Mesenchymal stem cell (in vitro differentiated cells and primary cell): ENCODE results near the gene KCNG2.

Experiments used
- DNase-seq: peaks from one replicate; pipeline ENCODE4 v3.0.0-alpha.2; 2013
- H2AFZ ChIP-seq: one replicate; pipeline ENCODE4 v1.6.1; 2013; ENCODE audit warnings: low read depth, mild to moderate bottlenecking, control low read depth, inconsistent platforms, low read length, moderate library complexity
- H2AK5ac ChIP-seq: 2 replicates; pipeline ENCODE4 v1.6.1; 2013; ENCODE audit warnings: low read length, moderate library complexity, mild to moderate bottlenecking, inconsistent platforms; ENCODE audit not compliant: severe bottlenecking
- H2BK120ac ChIP-seq: one replicate; pipeline ENCODE4 v1.6.1; 2013; ENCODE audit warnings: low read depth, mild to moderate bottlenecking, inconsistent platforms, low read length, moderate library complexity
- H2BK12ac ChIP-seq, 2 experiments: one replicate each; pipeline ENCODE4 v1.6.1; 2013; ENCODE audit warnings: inconsistent platforms in 2 of 2, low read length in 2 of 2, mild to moderate bottlenecking in 2 of 2, moderate library complexity in 2 of 2, control low read depth in 1 of 2
- H2BK15ac ChIP-seq: one replicate; pipeline ENCODE4 v1.6.1; 2013; ENCODE audit warnings: mild to moderate bottlenecking, low read depth, inconsistent platforms; ENCODE audit not compliant: poor library complexity, severe bottlenecking
- H2BK5ac ChIP-seq: 2 replicates; pipeline ENCODE4 v1.6.1; 2013; ENCODE audit warnings: low read depth, mild to moderate bottlenecking, low read length, control low read depth, inconsistent platforms; ENCODE audit not compliant: poor library complexity, severe bottlenecking
- H3K14ac ChIP-seq, 2 experiments: one replicate each; pipeline ENCODE4 v1.6.1; 2013; ENCODE audit warnings: inconsistent platforms in 2 of 2, low read length in 2 of 2, control low read depth in 1 of 2, mild to moderate bottlenecking in 1 of 2, moderate library complexity in 1 of 2
- H3K18ac ChIP-seq, 2 experiments: one replicate each; pipeline ENCODE4 v1.6.1; 2013; ENCODE audit warnings: inconsistent platforms in 2 of 2, low read length in 2 of 2, control low read depth in 1 of 2, low read depth in 1 of 2, mild to moderate bottlenecking in 1 of 2
- H3K23ac ChIP-seq, 2 experiments: one replicate each; pipeline ENCODE4 v1.6.1; 2013; ENCODE audit warnings: inconsistent platforms in 2 of 2, low read length in 2 of 2, mild to moderate bottlenecking in 2 of 2, moderate library complexity in 2 of 2, control low read depth in 1 of 2
- H3K27ac ChIP-seq: 2 replicates; pipeline ENCODE4 v1.5.1; 2013; ENCODE audit warnings: mild to moderate bottlenecking, moderate library complexity, low read length, control low read depth, inconsistent platforms; ENCODE audit not compliant: poor library complexity, severe bottlenecking
- H3K27me3 ChIP-seq, 2 experiments: 2 replicates each; pipeline versions ENCODE4 v1.6.1 to v1.7.0; 2013; ENCODE audit warnings: low read length in 2 of 2, mild to moderate bottlenecking in 2 of 2, moderate library complexity in 2 of 2, control low read depth in 1 of 2, inconsistent platforms in 1 of 2; ENCODE audit not compliant: control insufficient read depth in 1 of 2, insufficient read depth in 1 of 2
- H3K36me3 ChIP-seq, 2 experiments: 2 replicates each; pipeline versions ENCODE4 v1.6.1 to v1.7.0; 2013; ENCODE audit warnings: low read length in 2 of 2, control low read depth in 1 of 2, inconsistent platforms in 1 of 2, low read depth in 1 of 2, mild to moderate bottlenecking in 1 of 2; ENCODE audit not compliant: insufficient read depth in 2 of 2, control insufficient read depth in 1 of 2
- H3K4ac ChIP-seq, 2 experiments: one replicate each; pipeline ENCODE4 v1.6.1; 2013; ENCODE audit warnings: inconsistent platforms in 2 of 2, low read length in 2 of 2, mild to moderate bottlenecking in 2 of 2, moderate library complexity in 2 of 2, control low read depth in 1 of 2, low read depth in 1 of 2
- H3K4me1 ChIP-seq: 2 replicates; pipeline ENCODE4 v1.6.1; 2013; ENCODE audit warnings: low read depth, low read length, control low read depth; ENCODE audit not compliant: control insufficient read depth, insufficient read depth
- H3K4me2 ChIP-seq: 2 replicates; pipeline ENCODE4 v1.6.1; 2013; ENCODE audit warnings: low read length, mild to moderate bottlenecking, inconsistent platforms; ENCODE audit not compliant: poor library complexity, severe bottlenecking
- H3K4me3 ChIP-seq, 2 experiments: 2 replicates each; pipeline versions ENCODE4 v1.5.1 to v1.7.0; 2013; ENCODE audit warnings: low read length in 2 of 2, mild to moderate bottlenecking in 2 of 2, control low read depth in 1 of 2, low read depth in 1 of 2; ENCODE audit not compliant: insufficient read depth in 1 of 2
- H3K79me1 ChIP-seq: replicated peaks from 2 replicates; pipeline ENCODE4 v1.6.1; 2013; ENCODE audit warnings: mild to moderate bottlenecking, control low read depth, low read length, inconsistent platforms; ENCODE audit not compliant: poor library complexity, severe bottlenecking
- H3K9ac ChIP-seq: 2 replicates; pipeline ENCODE4 v1.7.0; 2013; ENCODE audit warnings: mild to moderate bottlenecking, low read length, moderate library complexity
- H3K9me3 ChIP-seq: 2 replicates; pipeline ENCODE4 v1.7.0; 2013; ENCODE audit warnings: mild to moderate bottlenecking, low read length; ENCODE audit not compliant: control insufficient read depth
- H4K8ac ChIP-seq: one replicate; pipeline ENCODE4 v1.6.1; 2013; ENCODE audit warnings: inconsistent platforms, mild to moderate bottlenecking, low read length, moderate library complexity
- H4K91ac ChIP-seq: one replicate; pipeline ENCODE4 v1.6.1; 2013; ENCODE audit warnings: mild to moderate bottlenecking, low read length, inconsistent platforms
- WGBS: methylation state at CpG from one replicate; pipeline ENCODE4 v1.1.7; 2013; ENCODE audit warnings: mixed read lengths; 5-methylcytosine and 5-hydroxymethylcytosine counted together

Gene KCNG2

DNA sequence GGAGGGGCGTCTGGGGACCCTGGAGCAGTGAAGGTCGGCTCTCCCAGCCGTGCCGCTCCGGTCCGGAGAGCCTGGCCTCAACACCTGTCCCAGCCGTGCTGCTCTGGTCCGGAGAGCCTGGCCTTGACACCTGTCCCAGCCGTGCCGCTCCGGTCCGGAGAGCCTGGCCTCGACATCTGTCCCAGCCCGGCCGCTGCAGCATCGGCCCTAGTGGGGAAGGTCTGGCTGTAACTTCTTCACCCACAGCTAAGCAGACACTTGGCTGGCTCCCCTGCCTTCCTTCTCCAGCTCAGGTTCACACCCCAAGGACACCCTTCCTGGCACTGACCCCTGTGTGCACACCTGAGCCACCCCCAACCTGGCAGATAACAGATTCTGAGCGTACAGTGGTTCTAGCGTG, 4.6 kb downstream of the KCNG2 start:
- peaks cover 27 to 49% of the 10 kb centered on the region in 2 experiments for H3K27me3 ChIP-seq
- no peak overlapping the region for H3K27ac ChIP-seq
- H3K4me1 ChIP-seq, result peaks cover 12% of the 10 kb centered on the region
- no peak overlapping the region for H3K9ac ChIP-seq
- H3K4me3 ChIP-seq, result no peak overlapping the region
- H3K18ac ChIP-seq, result no peak overlapping the region
- no peak overlapping the region for H3K23ac ChIP-seq
- no peak overlapping the region for H3K4ac ChIP-seq
- H3K79me1 ChIP-seq, result no peaks in the 10 kb centered on the region
- no peak overlapping the region for H2AK5ac ChIP-seq
- WGBS, result 91% methylated on average over 18 of the region's 18 CpGs
- H2BK15ac ChIP-seq, result no peak overlapping the region
- H4K91ac ChIP-seq, result no peak overlapping the region
- H2AFZ ChIP-seq, result no peak overlapping the region
- H2BK12ac ChIP-seq, result no peak overlapping the region
- no peaks in the 10 kb centered on the region for H3K36me3 ChIP-seq
- no peaks in the 10 kb centered on the region for H3K9me3 ChIP-seq
- no peak overlapping the region for H2BK5ac ChIP-seq
- H3K14ac ChIP-seq, result no peak overlapping the region
- H2BK120ac ChIP-seq, result no peak overlapping the region
- DNase-seq, result no peak
- no peak overlapping the region for H4K8ac ChIP-seq
- no peak overlapping the region for H3K4me2 ChIP-seq

DNA sequence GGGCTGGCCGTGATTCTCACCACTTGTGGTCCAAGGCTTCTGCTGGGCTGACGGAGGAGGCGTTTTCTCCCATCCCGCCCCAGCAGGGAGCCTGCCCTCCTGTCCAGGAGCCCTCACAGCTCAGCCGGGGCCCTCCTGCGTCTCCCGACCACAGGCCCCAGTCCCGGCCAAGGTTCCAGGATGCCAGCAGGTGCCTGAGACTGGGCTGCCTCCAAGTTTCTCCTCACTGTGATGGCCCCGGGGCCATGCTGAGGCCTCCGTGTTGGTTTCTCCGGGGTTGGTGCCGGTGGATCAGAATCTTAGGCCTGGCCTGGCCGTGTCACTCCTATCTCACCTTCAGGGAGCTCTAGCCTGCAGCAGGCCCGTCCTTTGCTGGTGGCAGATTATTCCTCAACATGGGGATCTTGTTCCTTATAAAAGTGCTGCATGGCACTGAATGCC, 5.9 kb downstream of the KCNG2 start:
- WGBS, result 83% methylated on average over 14 of the region's 14 CpGs
- H3K36me3 ChIP-seq, result no peaks in the 10 kb centered on the region
- H3K23ac ChIP-seq, result no peak overlapping the region

DNA sequence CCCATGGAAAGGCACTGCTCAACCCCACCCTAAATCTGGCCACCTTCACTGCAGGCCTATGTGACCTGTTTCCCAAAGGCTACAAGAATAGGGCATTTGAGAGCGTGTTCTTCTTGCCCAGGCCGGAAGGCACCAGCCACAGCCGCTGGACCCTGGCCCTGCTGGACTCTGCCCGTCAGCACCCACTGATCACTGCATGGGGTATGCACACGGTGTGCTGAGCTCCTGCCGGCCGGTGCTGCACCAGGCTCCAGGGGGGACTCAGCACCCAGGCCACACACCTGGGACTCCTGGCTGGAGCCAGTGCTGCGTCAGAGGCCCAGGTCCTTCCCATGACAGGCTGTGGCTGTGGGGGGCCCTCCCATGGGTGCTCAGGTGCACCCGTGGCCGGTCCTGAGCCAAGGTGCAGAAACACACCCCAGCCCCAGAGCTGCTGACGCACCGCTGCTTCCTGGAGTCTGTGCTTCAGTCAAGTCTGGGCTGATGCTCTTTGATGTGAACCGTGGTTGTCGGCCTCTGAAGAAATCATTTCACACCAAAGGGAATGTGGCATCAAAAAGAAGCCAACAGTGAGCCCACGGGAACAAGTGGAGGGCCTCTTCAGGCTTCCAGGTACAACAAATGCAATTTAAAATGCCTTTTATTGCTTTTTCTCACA, 6.5 kb downstream of the KCNG2 start:
- Histone ChIP-seq H4K8ac (no peak overlapping the region), H3K14ac (no peak overlapping the region), H3K4me1 (no peaks in the 10 kb centered on the region), H3K18ac (no peak overlapping the region), H3K36me3 (no peaks in the 10 kb centered on the region), H2BK12ac (no peak overlapping the region), H2AK5ac (no peak overlapping the region), H3K4ac (no peak overlapping the region), H4K91ac (no peak overlapping the region), H2BK15ac (no peak overlapping the region), H2AFZ (no peak overlapping the region), H3K4me3 (no peak overlapping the region), H2BK120ac (no peak overlapping the region), H3K79me1 (no peaks in the 10 kb centered on the region), H3K9ac (no peak overlapping the region), H2BK5ac (no peak overlapping the region), H3K9me3 (no peaks in the 10 kb centered on the region), H3K27me3 (peaks cover 15 to 35% of the 10 kb centered on the region in 2 experiments), H3K23ac (no peak overlapping the region), H3K4me2 (no peak overlapping the region), H3K27ac (no peak overlapping the region)
- 87% methylated on average over 15 of the region's 15 CpGs for WGBS
- no peak for DNase-seq

More for the DNA sequence above, 5.9 kb downstream of the KCNG2 start:
- Histone ChIP-seq H4K8ac (no peak overlapping the region), H2AK5ac (no peak overlapping the region), H3K4me2 (no peak overlapping the region), H2BK12ac (no peak overlapping the region), H3K27me3 (peaks cover 22 to 41% of the 10 kb centered on the region in 2 experiments), H3K4ac (no peak overlapping the region), H2BK5ac (no peak overlapping the region), H3K27ac (no peak overlapping the region), H3K14ac (no peak overlapping the region), H4K91ac (no peak overlapping the region), H2BK120ac (no peak overlapping the region), H3K4me1 (peaks cover 2% of the 10 kb centered on the region), H3K18ac (no peak overlapping the region), H3K4me3 (no peak overlapping the region), H2AFZ (no peak overlapping the region), H3K9ac (no peak overlapping the region), H3K79me1 (no peaks in the 10 kb centered on the region), H2BK15ac (no peak overlapping the region), H3K9me3 (no peaks in the 10 kb centered on the region)
- no peak for DNase-seq

DNA sequence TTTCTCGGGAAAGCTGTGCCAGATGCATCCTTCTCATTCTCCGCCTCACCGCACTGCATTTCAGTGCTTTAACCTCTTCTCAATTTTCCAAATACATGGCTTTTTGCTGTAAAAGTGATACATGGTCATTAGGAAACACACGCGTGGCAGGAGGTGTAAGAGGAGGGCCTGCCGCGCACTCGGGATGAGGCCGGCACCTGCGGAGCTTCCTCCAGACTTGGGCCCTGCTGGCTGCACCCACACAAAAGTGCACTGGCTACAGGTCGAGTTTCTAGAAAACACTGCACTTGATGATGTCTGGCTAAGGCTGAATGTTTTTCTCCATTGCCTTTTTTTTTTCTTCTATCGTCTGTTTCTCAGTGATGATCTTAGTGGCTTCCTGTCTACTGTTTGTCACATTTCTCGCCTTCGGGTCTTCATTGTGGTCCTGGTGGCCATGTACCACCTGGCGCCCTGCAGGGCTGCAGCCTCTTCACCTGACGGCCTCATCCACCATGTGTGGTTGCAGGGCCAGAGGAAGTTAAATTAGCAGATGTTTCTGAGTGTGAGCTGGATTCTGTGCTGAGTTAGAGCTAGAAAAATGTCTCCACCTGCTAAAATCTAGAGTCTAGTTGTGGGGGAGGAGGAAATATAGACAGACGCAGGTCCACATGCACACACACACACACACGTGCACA, 7.6 kb downstream of the KCNG2 start:
- no peak overlapping the region for H3K9ac ChIP-seq
- no peak overlapping the region for H2AK5ac ChIP-seq
- no peak overlapping the region for H2BK12ac ChIP-seq
- DNase-seq, result no peak
- no peak overlapping the region for H3K27ac ChIP-seq
- no peak overlapping the region for H4K8ac ChIP-seq
- no peaks in the 10 kb centered on the region for H3K9me3 ChIP-seq
- H3K36me3 ChIP-seq, result no peaks in the 10 kb centered on the region
- no peak overlapping the region for H3K18ac ChIP-seq
- no peak overlapping the region for H2BK120ac ChIP-seq
- H3K79me1 ChIP-seq, result no peaks in the 10 kb centered on the region
- H4K91ac ChIP-seq, result no peak overlapping the region
- H3K4ac ChIP-seq, result no peak overlapping the region
- H2AFZ ChIP-seq, result no peak overlapping the region
- H2BK5ac ChIP-seq, result no peak overlapping the region
- no peak overlapping the region for H3K14ac ChIP-seq
- peaks cover 5 to 24% of the 10 kb centered on the region in 2 experiments for H3K27me3 ChIP-seq
- H3K23ac ChIP-seq, result no peak overlapping the region
- no peaks in the 10 kb centered on the region for H3K4me1 ChIP-seq
- H3K4me2 ChIP-seq, result no peak overlapping the region
- H3K4me3 ChIP-seq, result no peak overlapping the region
- H2BK15ac ChIP-seq, result no peak overlapping the region
- WGBS, result 84% methylated on average over 15 of the region's 18 CpGs
